Measurements from ENCODE around the gene TJP1.

TJP1 gene

DNA sequence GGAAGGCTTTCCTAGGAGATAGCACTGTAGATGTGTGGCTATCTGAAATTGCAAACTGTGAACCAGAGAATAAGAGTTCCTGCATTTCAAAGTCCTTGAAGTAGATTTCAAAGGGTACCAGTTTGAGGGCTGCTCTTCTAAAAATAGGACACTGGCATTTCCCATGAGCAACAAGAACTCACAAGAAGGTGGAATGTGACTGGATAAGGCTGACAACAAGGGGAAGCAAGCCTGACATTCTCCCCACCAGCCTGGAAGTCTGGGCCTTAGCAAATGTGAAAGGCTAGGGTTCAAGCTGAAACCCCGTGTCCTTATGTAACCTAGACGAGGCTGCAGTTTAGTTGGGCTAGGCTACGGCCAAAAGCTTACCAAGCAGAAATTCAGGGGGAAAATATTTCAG, 18.7 kb upstream of the TJP1 start:
- H3K36me3 ChIP-seq (ENCODE audit: control insufficient read depth, insufficient read depth, low read length) = no peaks in the 10 kb centered on the region
- no peak overlapping the region for H3K27ac ChIP-seq (ENCODE audit: insufficient read depth, low read depth, low read length, poor library complexity, severe bottlenecking)
- H3K4me1 ChIP-seq (ENCODE audit: control insufficient read depth, insufficient read depth, low read length) = no peaks in the 10 kb centered on the region
- no peak overlapping the region for H3K4me3 ChIP-seq (ENCODE audit: insufficient read depth, low read depth, low read length)
- WGBS, 2 experiments = 87 to 95% methylated on average over 2 to 3 of the region's 3 CpGs
- H3K9me3 ChIP-seq (ENCODE audit: control insufficient read depth, low read length) = no peaks in the 10 kb centered on the region
- H3K27me3 ChIP-seq (ENCODE audit: control insufficient read depth, insufficient read depth, low read length, poor library complexity, severe bottlenecking) = no peaks in the 10 kb centered on the region

DNA sequence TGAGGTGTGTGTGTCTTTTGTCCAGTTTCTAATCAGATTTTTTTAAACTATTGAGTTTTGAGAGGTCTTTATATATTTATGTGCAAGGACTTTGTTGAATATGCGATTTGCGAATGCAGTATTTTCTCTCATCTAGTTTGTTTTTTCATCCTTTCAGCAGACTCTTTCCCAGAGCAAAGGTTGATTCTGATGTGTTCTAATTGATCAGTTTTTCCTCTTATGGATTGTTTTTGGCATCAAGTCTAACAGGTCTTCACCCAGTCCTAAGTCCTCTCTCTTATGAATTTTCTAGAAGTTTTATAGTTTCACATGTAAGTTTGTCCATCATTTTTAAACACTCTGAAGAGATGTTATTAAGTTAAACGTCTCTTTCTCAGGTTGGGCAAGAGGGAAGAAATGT, 17.8 kb upstream of the TJP1 start:
- Histone ChIP-seq H3K4me1 (ENCODE audit: control insufficient read depth, insufficient read depth, low read length) (no peaks in the 10 kb centered on the region), H3K9me3 (ENCODE audit: control insufficient read depth, low read length) (no peaks in the 10 kb centered on the region), H3K4me3 (ENCODE audit: insufficient read depth, low read depth, low read length) (no peak overlapping the region), H3K36me3 (ENCODE audit: control insufficient read depth, insufficient read depth, low read length) (no peaks in the 10 kb centered on the region), H3K27ac (ENCODE audit: insufficient read depth, low read depth, low read length, poor library complexity, severe bottlenecking) (no peak overlapping the region), H3K27me3 (ENCODE audit: control insufficient read depth, insufficient read depth, low read length, poor library complexity, severe bottlenecking) (no peaks in the 10 kb centered on the region)
- 92 to 100% methylated on average over 3 of the region's 3 CpGs for WGBS, 2 experiments

- Histone ChIP-seq H3K36me3 (ENCODE audit: control insufficient read depth, insufficient read depth, low read length) (no peaks in the 10 kb centered on the region), H3K4me1 (ENCODE audit: control insufficient read depth, insufficient read depth, low read length) (no peaks in the 10 kb centered on the region), H3K27me3 (ENCODE audit: control insufficient read depth, insufficient read depth, low read length, poor library complexity, severe bottlenecking) (no peaks in the 10 kb centered on the region), H3K9me3 (ENCODE audit: control insufficient read depth, low read length) (no peaks in the 10 kb centered on the region), H3K27ac (ENCODE audit: insufficient read depth, low read depth, low read length, poor library complexity, severe bottlenecking) (no peak overlapping the region), H3K4me3 (ENCODE audit: insufficient read depth, low read depth, low read length) (no peak overlapping the region)
- 93 to 100% methylated on average over 2 to 3 of the region's 3 CpGs for WGBS, 2 experiments
These were observed 16.2 kb upstream of the TJP1 start for GRCh38 chr15:29838352-29839010.

DNA sequence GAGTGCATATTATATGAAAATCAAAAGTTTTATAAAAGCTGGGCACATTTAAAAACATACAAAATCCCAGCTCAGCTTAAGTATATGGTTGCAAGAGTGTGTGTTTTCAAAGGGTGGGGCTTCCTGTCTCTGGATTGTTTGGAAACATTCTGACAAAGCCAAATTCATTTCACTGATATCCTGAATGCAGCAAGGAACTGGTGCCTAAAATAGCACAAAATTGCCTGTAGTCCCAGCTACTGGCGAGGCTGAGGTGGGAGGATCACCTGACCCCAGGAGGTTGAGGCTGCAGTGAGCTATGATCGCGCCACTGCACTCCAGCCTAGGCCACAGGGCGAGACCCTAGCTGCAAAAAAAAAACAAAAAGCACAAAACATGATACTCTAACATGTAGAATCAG, 13.0 kb upstream of the TJP1 start:
- Histone ChIP-seq H3K27ac (ENCODE audit: insufficient read depth, low read depth, low read length, poor library complexity, severe bottlenecking) (no peak overlapping the region), H3K4me3 (ENCODE audit: insufficient read depth, low read depth, low read length) (no peak overlapping the region), H3K36me3 (ENCODE audit: control insufficient read depth, insufficient read depth, low read length) (no peaks in the 10 kb centered on the region), H3K27me3 (ENCODE audit: control insufficient read depth, insufficient read depth, low read length, poor library complexity, severe bottlenecking) (no peaks in the 10 kb centered on the region), H3K9me3 (ENCODE audit: control insufficient read depth, low read length) (no peaks in the 10 kb centered on the region), H3K4me1 (ENCODE audit: control insufficient read depth, insufficient read depth, low read length) (no peaks in the 10 kb centered on the region)
- 84 to 90% methylated on average over 4 of the region's 4 CpGs for WGBS, 2 experiments

DNA sequence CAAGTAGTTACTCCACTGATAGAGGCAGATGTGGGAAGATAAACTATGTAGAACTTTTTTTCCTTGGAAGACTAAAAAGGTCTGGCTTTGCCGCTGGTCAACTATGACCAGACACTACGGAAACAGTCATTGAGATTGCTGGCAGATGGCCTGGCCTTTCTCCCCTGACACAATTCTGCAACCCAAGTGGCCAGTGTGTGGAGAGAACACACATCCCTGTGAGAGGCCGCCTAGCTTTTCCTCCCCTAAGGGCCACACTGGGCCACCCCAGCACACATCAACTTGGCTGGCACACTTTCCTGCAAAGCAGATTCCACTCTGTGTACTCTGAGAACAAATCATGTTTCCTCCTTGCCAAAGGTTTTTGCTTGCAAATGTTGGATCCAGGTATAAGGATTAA, 10.4 kb upstream of the TJP1 start:
- Histone ChIP-seq H3K4me1 (ENCODE audit: control insufficient read depth, insufficient read depth, low read length) (no peaks in the 10 kb centered on the region), H3K4me3 (ENCODE audit: insufficient read depth, low read depth, low read length) (no peak overlapping the region), H3K27ac (ENCODE audit: insufficient read depth, low read depth, low read length, poor library complexity, severe bottlenecking) (no peak overlapping the region), H3K27me3 (ENCODE audit: control insufficient read depth, insufficient read depth, low read length, poor library complexity, severe bottlenecking) (no peaks in the 10 kb centered on the region), H3K36me3 (ENCODE audit: control insufficient read depth, insufficient read depth, low read length) (no peaks in the 10 kb centered on the region), H3K9me3 (ENCODE audit: control insufficient read depth, low read length) (no peaks in the 10 kb centered on the region)
- 92 to 95% methylated on average over 3 of the region's 3 CpGs for WGBS, 2 experiments

- H3K27me3 ChIP-seq (ENCODE audit: control insufficient read depth, insufficient read depth, low read length, poor library complexity, severe bottlenecking) = peaks cover 12% of the 10 kb centered on the region
- no peak overlapping the region for H3K27ac ChIP-seq (ENCODE audit: insufficient read depth, low read depth, low read length, poor library complexity, severe bottlenecking)
- no peak overlapping the region for H3K4me3 ChIP-seq (ENCODE audit: insufficient read depth, low read depth, low read length)
- no peaks in the 10 kb centered on the region for H3K4me1 ChIP-seq (ENCODE audit: control insufficient read depth, insufficient read depth, low read length)
- H3K36me3 ChIP-seq (ENCODE audit: control insufficient read depth, insufficient read depth, low read length) = no peaks in the 10 kb centered on the region
- WGBS, 2 experiments = 82 to 87% methylated on average over 8 of the region's 8 CpGs
- H3K9me3 ChIP-seq (ENCODE audit: control insufficient read depth, low read length) = no peaks in the 10 kb centered on the region
These were observed 4.9 kb upstream of the TJP1 start for GRCh38 chr15:29826908-29827820.

GRCh38 chr15:29825227-29825626, 3.0 kb upstream of the TJP1 start:
- H3K36me3 ChIP-seq (ENCODE audit: control insufficient read depth, insufficient read depth, low read length) = no peaks in the 10 kb centered on the region
- H3K9me3 ChIP-seq (ENCODE audit: control insufficient read depth, low read length) = no peaks in the 10 kb centered on the region
- no peak overlapping the region for H3K27ac ChIP-seq (ENCODE audit: insufficient read depth, low read depth, low read length, poor library complexity, severe bottlenecking)
- H3K27me3 ChIP-seq (ENCODE audit: control insufficient read depth, insufficient read depth, low read length, poor library complexity, severe bottlenecking) = peaks cover 12% of the 10 kb centered on the region
- H3K4me3 ChIP-seq (ENCODE audit: insufficient read depth, low read depth, low read length) = no peak overlapping the region
- 91 to 100% methylated on average over 1 to 3 of the region's 3 CpGs for WGBS, 2 experiments
- no peaks in the 10 kb centered on the region for H3K4me1 ChIP-seq (ENCODE audit: control insufficient read depth, insufficient read depth, low read length)

GRCh38 chr15:29822684-29823459, 604 bp upstream of the TJP1 start:
- H3K9me3 ChIP-seq (ENCODE audit: control insufficient read depth, low read length) = no peaks in the 10 kb centered on the region
- peak overlapping the region; percentile 80 for H3K27ac ChIP-seq (ENCODE audit: insufficient read depth, low read depth, low read length, poor library complexity, severe bottlenecking)
- WGBS, 2 experiments = 13 to 14% methylated on average over 31 of the region's 31 CpGs
- no peaks in the 10 kb centered on the region for H3K36me3 ChIP-seq (ENCODE audit: control insufficient read depth, insufficient read depth, low read length)
- peak overlapping the region; percentile 81 for H3K4me3 ChIP-seq (ENCODE audit: insufficient read depth, low read depth, low read length)
- peaks cover 12% of the 10 kb centered on the region for H3K27me3 ChIP-seq (ENCODE audit: control insufficient read depth, insufficient read depth, low read length, poor library complexity, severe bottlenecking)
- H3K4me1 ChIP-seq (ENCODE audit: control insufficient read depth, insufficient read depth, low read length) = no peaks in the 10 kb centered on the region

DNA sequence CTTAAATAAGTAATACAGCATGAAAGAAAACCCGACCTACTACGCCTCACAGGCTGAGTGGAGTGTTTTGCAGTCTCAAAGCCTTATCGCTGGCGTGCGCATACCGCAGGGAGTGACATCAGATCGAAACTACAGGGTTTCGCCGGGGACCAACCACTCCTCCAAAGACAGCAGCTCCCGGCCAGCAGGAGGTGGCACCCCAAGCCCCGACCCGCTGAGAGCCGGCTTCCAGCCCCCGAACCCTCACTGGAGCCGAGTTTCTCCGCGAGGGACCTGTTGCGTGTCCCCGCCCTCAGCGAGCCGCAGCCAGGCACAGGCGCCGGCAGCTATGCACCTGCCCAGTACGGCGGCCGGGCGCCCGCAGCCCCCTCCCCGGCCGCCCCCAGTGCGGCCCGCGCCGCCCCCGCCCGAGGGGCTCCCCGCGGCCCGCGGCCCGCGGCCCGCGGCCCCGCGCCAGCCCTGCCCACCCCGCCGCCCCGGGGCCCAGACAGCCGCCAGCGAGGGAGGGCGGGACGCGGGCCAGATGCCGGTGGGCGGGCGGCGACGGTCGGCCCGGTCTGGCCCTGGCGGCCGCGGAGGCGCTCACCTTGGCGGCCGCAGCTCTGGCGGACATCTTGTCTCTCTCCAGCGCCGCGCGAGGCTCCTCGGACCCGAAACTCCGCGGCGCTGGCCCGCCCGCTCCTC, 710 bp downstream of the TJP1 start:
- H3K9me3 ChIP-seq (ENCODE audit: control insufficient read depth, low read length) = no peaks in the 10 kb centered on the region
- peak overlapping the region; percentile 81 for H3K4me3 ChIP-seq (ENCODE audit: insufficient read depth, low read depth, low read length)
- peak overlapping the region; percentile 76 for H3K27ac ChIP-seq (ENCODE audit: insufficient read depth, low read depth, low read length, poor library complexity, severe bottlenecking)
- H3K4me1 ChIP-seq (ENCODE audit: control insufficient read depth, insufficient read depth, low read length) = no peaks in the 10 kb centered on the region
- H3K36me3 ChIP-seq (ENCODE audit: control insufficient read depth, insufficient read depth, low read length) = no peaks in the 10 kb centered on the region
- WGBS, 2 experiments = 0% methylated on average over 79 of the region's 79 CpGs
- H3K27me3 ChIP-seq (ENCODE audit: control insufficient read depth, insufficient read depth, low read length, poor library complexity, severe bottlenecking) = peaks cover 12% of the 10 kb centered on the region

Measured in ectodermal cell (in vitro differentiated cells).